Measurements from ENCODE around the gene CD6. TPM values are rescaled to one million over a fixed set of nuclear protein-coding genes. Genes with fewer than 3 reads are reported as not detected.

The CD6 gene
- total and polyA plus RNA-seq, 2 of the 8 experiments (the other 6 are each of a cell fraction or from before 2014, with no cell fraction given), result 0.03 TPM; not detected in 1

DNA sequence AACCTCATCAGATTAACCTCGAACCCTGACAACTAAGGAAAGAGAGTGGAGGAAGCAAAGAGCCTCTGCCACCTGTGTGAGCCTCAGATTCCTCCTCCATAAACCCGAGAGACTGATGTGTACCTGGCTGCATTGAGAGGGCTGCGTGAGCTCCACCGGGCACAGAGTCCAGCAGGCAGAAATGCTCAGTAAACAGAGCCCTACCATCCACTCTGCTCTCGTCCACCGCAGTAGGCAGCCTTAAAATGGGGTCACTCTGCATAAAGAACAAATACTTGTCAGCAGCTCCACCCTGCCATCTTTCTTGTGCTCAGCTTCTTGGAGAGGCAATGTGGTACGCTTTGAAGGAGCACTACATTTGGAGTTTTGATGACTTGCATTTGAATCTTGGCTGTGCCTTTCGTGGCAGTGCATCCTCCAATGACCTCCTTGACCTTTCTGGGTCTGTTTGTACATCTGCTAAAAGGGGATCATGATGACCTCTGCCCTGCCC, 87.8 kb downstream of the CD6 start:
- ChIA-PET CTCF (ENCODE audit: partially characterized antibody) (interaction anchor here (0.6 kb wide), 1 partner anchor 10 kb away, joined by 3 read pairs; no protein-coding TSS in a partner anchor), POLR2A (ENCODE audit: partially characterized antibody) (no interaction called here)
- H3K9ac ChIP-seq (replicated peaks in 1 of 4; ENCODE audit: extremely low read depth in 1 of 4, low read depth in 3 of 4, low read length in 3 of 4), result no peak overlapping the region
- H3K4me2 ChIP-seq (ENCODE audit: insufficient read depth in 1 of 2, low read depth in 2 of 2, low read length in 2 of 2), result no peak overlapping the region
- no peaks in the 10 kb centered on the region for H3K36me3 ChIP-seq (ENCODE audit: control insufficient read depth in 2 of 4, insufficient read depth in 4 of 4, low read length in 3 of 4)
- no peaks in the 10 kb centered on the region for H3K9me3 ChIP-seq (ENCODE audit: insufficient read depth in 2 of 2, low read depth in 1 of 2, low read length in 1 of 2)
- DNase-seq (ENCODE audit: low read depth in 1 of 2, low spot score in 2 of 2), result no peak
- H3K79me2 ChIP-seq (ENCODE audit: control insufficient read depth in 1 of 2, insufficient read depth in 2 of 2, low read length in 2 of 2), result no peaks in the 10 kb centered on the region
- no peak overlapping the region for H2BK15ac ChIP-seq (ENCODE audit: low read length)
- no peak overlapping the region for H2AFZ ChIP-seq (ENCODE audit: low read length)
- no peak overlapping the region for H4K91ac ChIP-seq (replicated peaks; ENCODE audit: insufficient read length, low read length)
- H3K23ac ChIP-seq (ENCODE audit: insufficient read length), result no peak overlapping the region
- no peak for FAIRE-seq
- H2BK12ac ChIP-seq (ENCODE audit: low read depth, low read length), result no peak overlapping the region
- no peak overlapping the region for H2AK5ac ChIP-seq (ENCODE audit: low read depth, low read length)
- no peak overlapping the region for H2BK5ac ChIP-seq (ENCODE audit: low read depth, low read length)
- no peak overlapping the region for H3K18ac ChIP-seq (ENCODE audit: extremely low read depth, low read length)
- 89% methylated on average over 8 of the region's 8 CpGs; no CpG with 5 or more reads in 1 of the 2 experiments for WGBS, 2 experiments (ENCODE audit: extremely low coverage in 1 of 2, insufficient coverage in 1 of 2, insufficient read length in 1 of 2, insufficient replicate concordance in 2 of 2, low coverage in 1 of 2, low lambda C conversion rate in 2 of 2, missing lambda C conversion rate in 1 of 2)
- no peaks in the 10 kb centered on the region for H3K27me3 ChIP-seq (replicated peaks in 1 of 4; ENCODE audit: control insufficient read depth in 3 of 4, extremely low read depth in 1 of 4, insufficient read depth in 3 of 4, low read length in 3 of 4)
- H4K5ac ChIP-seq (ENCODE audit: insufficient read length, low read depth, low read length), result no peak overlapping the region
- H3K23me2 ChIP-seq (ENCODE audit: low read depth, low read length), result no peaks in the 10 kb centered on the region
- no peaks in the 10 kb centered on the region for H3K4me1 ChIP-seq (replicated peaks in 1 of 4; ENCODE audit: control insufficient read depth in 3 of 4, insufficient read depth in 4 of 4, low read length in 3 of 4)
- no peak overlapping the region for H3K56ac ChIP-seq (replicated peaks; ENCODE audit: insufficient read length, low read depth, low read length)
- no peak overlapping the region for H2BK20ac ChIP-seq (ENCODE audit: low read length)
- no peak overlapping the region for H3K27ac ChIP-seq (ENCODE audit: low read depth, low read length)
- H3K4me3 ChIP-seq (ENCODE audit: extremely low read depth in 1 of 4, insufficient read depth in 2 of 4, low read depth in 3 of 4, low read length in 4 of 4), result no peak overlapping the region
- no peak overlapping the region for H2BK120ac ChIP-seq (replicated peaks; ENCODE audit: low read depth, low read length)
- no peak overlapping the region for H4K8ac ChIP-seq (ENCODE audit: extremely low read depth, insufficient read depth, low read length)
- no peak overlapping the region for H3K4ac ChIP-seq (replicated peaks; ENCODE audit: insufficient read length, low read depth, low read length)
- H3K79me1 ChIP-seq (ENCODE audit: low read depth, low read length), result no peaks in the 10 kb centered on the region
- peaks cover 0 to 2% of the 10 kb centered on the region in 2 experiments for H4K20me1 ChIP-seq (replicated peaks in 1 of 2; ENCODE audit: control insufficient read depth in 1 of 2, insufficient read depth in 2 of 2, low read length in 2 of 2)
- no peak overlapping the region for H3K14ac ChIP-seq (ENCODE audit: insufficient read length)
- no peak for TF ChIP-seq KDM1A (IDR thresholded peaks at IDR 0.05; ENCODE audit: borderline replicate concordance, low read length)
- no peak for TF ChIP-seq JUN (IDR thresholded peaks at IDR 0.05; ENCODE audit: low read depth, low read length)
- TF ChIP-seq RNF2 (IDR thresholded peaks at IDR 0.05; ENCODE audit: borderline replicate concordance, low read depth, low read length, missing control alignments, poor library complexity, severe bottlenecking), result no peak
- no peak for TF ChIP-seq ZNF274 (IDR thresholded peaks at IDR 0.05; ENCODE audit: borderline replicate concordance, extremely low read depth, low read length)
- TF ChIP-seq KDM4A (IDR thresholded peaks at IDR 0.05; ENCODE audit: low read depth, low read length, severe bottlenecking), result no peak
- no peak for TF ChIP-seq SP4 (IDR thresholded peaks at IDR 0.05; ENCODE audit: low read length)
- TF ChIP-seq, protein P1, sequence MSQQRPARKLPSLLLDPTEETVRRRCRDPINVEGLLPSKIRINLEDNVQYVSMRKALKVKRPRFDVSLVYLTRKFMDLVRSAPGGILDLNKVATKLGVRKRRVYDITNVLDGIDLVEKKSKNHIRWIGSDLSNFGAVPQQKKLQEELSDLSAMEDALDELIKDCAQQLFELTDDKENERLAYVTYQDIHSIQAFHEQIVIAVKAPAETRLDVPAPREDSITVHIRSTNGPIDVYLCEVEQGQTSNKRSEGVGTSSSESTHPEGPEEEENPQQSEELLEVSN (IDR thresholded peaks at IDR 0.05), result no peak
- TF ChIP-seq RBBP5 (IDR thresholded peaks at IDR 0.05; ENCODE audit: borderline replicate concordance, low read depth, low read length), result no peak
- TF ChIP-seq MAFK (IDR thresholded peaks at IDR 0.05; ENCODE audit: low read depth, low read length), result no peak
- TF ChIP-seq, protein P2, sequence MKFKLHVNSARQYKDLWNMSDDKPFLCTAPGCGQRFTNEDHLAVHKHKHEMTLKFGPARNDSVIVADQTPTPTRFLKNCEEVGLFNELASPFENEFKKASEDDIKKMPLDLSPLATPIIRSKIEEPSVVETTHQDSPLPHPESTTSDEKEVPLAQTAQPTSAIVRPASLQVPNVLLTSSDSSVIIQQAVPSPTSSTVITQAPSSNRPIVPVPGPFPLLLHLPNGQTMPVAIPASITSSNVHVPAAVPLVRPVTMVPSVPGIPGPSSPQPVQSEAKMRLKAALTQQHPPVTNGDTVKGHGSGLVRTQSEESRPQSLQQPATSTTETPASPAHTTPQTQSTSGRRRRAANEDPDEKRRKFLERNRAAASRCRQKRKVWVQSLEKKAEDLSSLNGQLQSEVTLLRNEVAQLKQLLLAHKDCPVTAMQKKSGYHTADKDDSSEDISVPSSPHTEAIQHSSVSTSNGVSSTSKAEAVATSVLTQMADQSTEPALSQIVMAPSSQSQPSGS (IDR thresholded peaks at IDR 0.05; ENCODE audit: low read length), result no peak
- no peak for TF ChIP-seq BACH1 (IDR thresholded peaks at IDR 0.05; ENCODE audit: low read length)

Data from H1 (cell line).